H1 (cell line): ENCODE data around the gene NCAPD3. TPM values are rescaled to one million over a fixed set of nuclear protein-coding genes. Genes with fewer than 3 reads are reported as not detected.

ENCODE experiments used
- CTCF ChIA-PET: fragments of 300-600 bp; sonication (Branson Sonifier 250); formaldehyde crosslinking; loops from one replicate; lab custom pipeline; 2021; ENCODE audit not compliant: partially characterized antibody; lab: Charles Lee
- POLR2A ChIA-PET: fragments of 300-600 bp; sonication (Branson Sonifier 250); formaldehyde crosslinking; loops from one replicate; lab custom pipeline; 2021; ENCODE audit warnings: inconsistent platforms; ENCODE audit not compliant: partially characterized antibody; lab: Charles Lee
- DNase-seq, 2 experiments: peaks; one replicate each; pipeline versions ENCODE4 v3.0.0 to v3.0.0-alpha.2; 2010 to 2022; ENCODE audit warnings: low spot score in 2 of 2, low read depth in 1 of 2, mixed read lengths in 1 of 2
- FAIRE-seq: peaks from 2 replicates; lab custom pipeline; 2011; peaks lifted over from hg19 to GRCh38; lab: Jason Lieb, UNC
- H2AFZ ChIP-seq: 2 replicates; pipeline ENCODE4 v1.8.1; 2012; ENCODE audit warnings: low read length, inconsistent platforms
- H2AK5ac ChIP-seq: 2 replicates; pipeline ENCODE4 v1.6.1; 2013; ENCODE audit warnings: low read depth, low read length
- H2BK120ac ChIP-seq: replicated peaks from 2 replicates; pipeline ENCODE3; 2013; ENCODE audit warnings: low read depth, low read length, inconsistent platforms
- H2BK12ac ChIP-seq: 2 replicates; pipeline ENCODE4 v1.6.1; 2013; ENCODE audit warnings: low read depth, low read length
- H2BK15ac ChIP-seq: 2 replicates; pipeline ENCODE4 v1.6.1; 2013; ENCODE audit warnings: low read length
- H2BK20ac ChIP-seq: 2 replicates; pipeline ENCODE4 v1.6.1; 2013; ENCODE audit warnings: low read length
- H2BK5ac ChIP-seq: 2 replicates; pipeline ENCODE4 v1.6.1; 2013; ENCODE audit warnings: low read depth, low read length
- H3K14ac ChIP-seq: 2 replicates; pipeline ENCODE4 v1.6.1; 2013; ENCODE audit warnings: inconsistent platforms; ENCODE audit not compliant: insufficient read length
- H3K18ac ChIP-seq: 2 replicates; pipeline ENCODE4 v1.6.1; 2013; ENCODE audit warnings: low read length; ENCODE audit errors: extremely low read depth
- H3K23ac ChIP-seq: 2 replicates; pipeline ENCODE4 v1.6.1; 2013; ENCODE audit warnings: inconsistent platforms; ENCODE audit not compliant: insufficient read length
- H3K23me2 ChIP-seq: 2 replicates; pipeline ENCODE4 v1.6.1; 2013; ENCODE audit warnings: low read depth, low read length
- H3K27ac ChIP-seq: 2 replicates; pipeline ENCODE4 v1.6.1; 2011; ENCODE audit warnings: low read depth, low read length, inconsistent platforms
- H3K27me3 ChIP-seq, 4 experiments: replicated peaks in 1 of 4; 1 replicate in 1 of 4; 2 replicates in 3 of 4; pipeline versions ENCODE4 v1.6.1 to v1.8.1; 2011 to 2013; ENCODE audit warnings: low read length in 3 of 4, mild to moderate bottlenecking in 3 of 4, inconsistent platforms in 2 of 4, mixed read lengths in 2 of 4, moderate library complexity in 1 of 4; ENCODE audit not compliant: control insufficient read depth in 3 of 4, insufficient read depth in 3 of 4; ENCODE audit errors: extremely low read depth in 1 of 4
- H3K36me3 ChIP-seq, 4 experiments: 2 replicates each; pipeline versions ENCODE4 v1.6.1 to v1.8.1; 2011 to 2013; ENCODE audit warnings: mild to moderate bottlenecking in 4 of 4, low read length in 3 of 4, moderate library complexity in 2 of 4, control low read depth in 1 of 4, inconsistent platforms in 1 of 4; ENCODE audit not compliant: insufficient read depth in 4 of 4, control insufficient read depth in 2 of 4
- H3K4ac ChIP-seq: replicated peaks from 2 replicates; pipeline ENCODE3; 2013; ENCODE audit warnings: low read length, low read depth, mixed read lengths, inconsistent platforms; ENCODE audit not compliant: insufficient read length
- H3K4me1 ChIP-seq, 4 experiments: replicated peaks in 1 of 4; 1 replicate in 1 of 4; 2 replicates in 3 of 4; pipeline versions ENCODE4 v1.6.1 to v1.8.1; 2011 to 2013; ENCODE audit warnings: low read length in 3 of 4, inconsistent platforms in 2 of 4, mixed read lengths in 1 of 4; ENCODE audit not compliant: insufficient read depth in 4 of 4, control insufficient read depth in 3 of 4
- H3K4me2 ChIP-seq, 2 experiments: 2 replicates each; pipeline versions ENCODE4 v1.6.1 to v1.8.1; 2011 to 2013; ENCODE audit warnings: low read depth in 2 of 2, low read length in 2 of 2, control low read depth in 1 of 2, inconsistent platforms in 1 of 2, mild to moderate bottlenecking in 1 of 2; ENCODE audit not compliant: insufficient read depth in 1 of 2
- H3K4me3 ChIP-seq, 4 experiments: fragments of 200-600, 300-600 bp in 1 of 4; sonication (generic), shearing (Covaris generic), sonication (Bioruptor Twin) in 1 of 4; 2 replicates each; pipeline versions ENCODE4 v1.5.1 to v1.8.1; 2011 to 2016; ENCODE audit warnings: low read length in 4 of 4, low read depth in 3 of 4, control low read depth in 2 of 4, inconsistent platforms in 2 of 4, mild to moderate bottlenecking in 2 of 4, mixed read lengths in 1 of 4, moderate library complexity in 1 of 4; ENCODE audit not compliant: insufficient read depth in 2 of 4; ENCODE audit errors: extremely low read depth in 1 of 4
- H3K56ac ChIP-seq: replicated peaks from 2 replicates; pipeline ENCODE3; 2013; ENCODE audit warnings: low read depth, mild to moderate bottlenecking, mixed read lengths, low read length, inconsistent platforms; ENCODE audit not compliant: insufficient read length
- H3K79me1 ChIP-seq: 2 replicates; pipeline ENCODE4 v1.6.1; 2013; ENCODE audit warnings: low read depth, low read length, control low read depth
- H3K79me2 ChIP-seq, 2 experiments: 2 replicates each; pipeline versions ENCODE4 v1.6.1 to v1.8.1; 2012 to 2013; ENCODE audit warnings: low read length in 2 of 2, mild to moderate bottlenecking in 2 of 2, inconsistent platforms in 1 of 2; ENCODE audit not compliant: insufficient read depth in 2 of 2, control insufficient read depth in 1 of 2
- H3K9ac ChIP-seq, 4 experiments: replicated peaks in 1 of 4; 1 replicate in 1 of 4; 2 replicates in 3 of 4; pipeline versions ENCODE4 v1.6.1 to v1.8.1; 2011 to 2013; ENCODE audit warnings: low read depth in 3 of 4, low read length in 3 of 4, control low read depth in 2 of 4, mild to moderate bottlenecking in 2 of 4, moderate library complexity in 2 of 4, inconsistent platforms in 1 of 4; ENCODE audit errors: extremely low read depth in 1 of 4
- H3K9me3 ChIP-seq, 2 experiments: 2 replicates each; pipeline versions ENCODE4 v1.6.1 to v1.8.1; 2012 to 2013; ENCODE audit warnings: mild to moderate bottlenecking in 2 of 2, moderate library complexity in 2 of 2, control low read depth in 1 of 2, inconsistent platforms in 1 of 2, low read depth in 1 of 2, low read length in 1 of 2, mixed read lengths in 1 of 2; ENCODE audit not compliant: insufficient read depth in 2 of 2
- H4K20me1 ChIP-seq, 2 experiments: replicated peaks in 1 of 2; 2 replicates each; pipeline versions ENCODE3 to v1.8.1; 2011 to 2013; ENCODE audit warnings: inconsistent platforms in 2 of 2, low read length in 2 of 2, mild to moderate bottlenecking in 1 of 2; ENCODE audit not compliant: insufficient read depth in 2 of 2, control insufficient read depth in 1 of 2
- H4K5ac ChIP-seq: 2 replicates; pipeline ENCODE4 v1.6.1; 2013; ENCODE audit warnings: low read length, low read depth, mixed read lengths, inconsistent platforms; ENCODE audit not compliant: insufficient read length
- H4K8ac ChIP-seq: 2 replicates; pipeline ENCODE4 v1.8.0; 2013; ENCODE audit warnings: mild to moderate bottlenecking, moderate library complexity, low read length, inconsistent platforms; ENCODE audit not compliant: insufficient read depth; ENCODE audit errors: extremely low read depth
- H4K91ac ChIP-seq: replicated peaks from 2 replicates; pipeline ENCODE3; 2013; ENCODE audit warnings: low read length, mixed read lengths, inconsistent platforms; ENCODE audit not compliant: insufficient read length
- CEBPB ChIP-seq: IDR thresholded peaks from 2 replicates; pipeline ENCODE4 v1.6.1; 2012; ENCODE audit warnings: low read depth, low read length
- EP300 ChIP-seq, 2 experiments: IDR thresholded peaks; 1 replicate in 1 of 2; 2 replicates in 1 of 2; pipeline ENCODE4 v1.6.1; 2011 to 2012; ENCODE audit warnings: low read depth in 2 of 2, low read length in 2 of 2, mild to moderate bottlenecking in 2 of 2, borderline replicate concordance in 1 of 2, inconsistent platforms in 1 of 2, moderate library complexity in 1 of 2
- JUND ChIP-seq: IDR thresholded peaks from 2 replicates; pipeline ENCODE4 v1.6.1; 2011; ENCODE audit warnings: mild to moderate bottlenecking, improper control_type of control experiment, low read length
- MAFK ChIP-seq: IDR thresholded peaks from 2 replicates; pipeline ENCODE4 v1.6.1; 2012; ENCODE audit warnings: low read depth, mild to moderate bottlenecking, improper control_type of control experiment, low read length
- NANOG ChIP-seq: IDR thresholded peaks from 2 replicates; pipeline ENCODE4 v1.6.1; 2011; ENCODE audit warnings: low read length, low read depth, mild to moderate bottlenecking, inconsistent platforms; ENCODE audit not compliant: insufficient read depth, poor library complexity, severe bottlenecking
- NRF1 ChIP-seq: IDR thresholded peaks from 2 replicates; pipeline ENCODE4 v1.6.1; 2011; ENCODE audit warnings: mild to moderate bottlenecking, low read depth, low read length, improper control_type of control experiment
- RAD21 ChIP-seq, 2 experiments: IDR thresholded peaks in 1 of 2; conservative IDR thresholded peaks in 1 of 2; 2 replicates each; pipeline ENCODE4 v1.6.1; 2011; ENCODE audit warnings: low read depth in 2 of 2, low read length in 2 of 2, improper control_type of control experiment in 1 of 2, inconsistent platforms in 1 of 2, mild to moderate bottlenecking in 1 of 2, moderate library complexity in 1 of 2
- SIRT6 ChIP-seq: IDR thresholded peaks from one replicate; pipeline ENCODE4 v1.7.1; 2012; ENCODE audit warnings: low read length, inconsistent platforms
- SP2 ChIP-seq: IDR thresholded peaks from 2 replicates; pipeline ENCODE4 v1.6.1; 2012; ENCODE audit warnings: mild to moderate bottlenecking, low read length, inconsistent platforms
- SRF ChIP-seq: IDR thresholded peaks from 2 replicates; pipeline ENCODE4 v1.6.1; 2011; ENCODE audit warnings: mild to moderate bottlenecking, low read depth, low read length, moderate library complexity
- SUZ12 ChIP-seq: fragments of 200-600 bp; sonication (generic); IDR thresholded peaks from 2 replicates; pipeline ENCODE4 v1.6.1; 2012; ENCODE audit warnings: mild to moderate bottlenecking, inconsistent platforms, low read length, moderate library complexity, mixed read lengths
- WGBS, 2 experiments: shearing (Covaris generic) in 1 of 2; methylation state at CpG; one replicate each; pipeline versions ENCODE4 v1.1.6 to v1.1.7; 2013 to 2015; ENCODE audit warnings: low lambda C conversion rate in 2 of 2, mixed read lengths in 2 of 2, inconsistent platforms in 1 of 2, low coverage in 1 of 2, missing lambda C conversion rate in 1 of 2; ENCODE audit not compliant: insufficient replicate concordance in 2 of 2, insufficient coverage in 1 of 2, insufficient read length in 1 of 2; ENCODE audit errors: extremely low coverage in 1 of 2, missing lambda C conversion rate in 1 of 2; 5-methylcytosine and 5-hydroxymethylcytosine counted together
- polyA plus RNA-seq, 7 experiments: library from polyadenylated mRNA; depleted of rRNA in 3 of 7; stranded (reverse) in 5 of 7; unstranded in 2 of 7; fragments of >200 nt in 5 of 7; fragments of 200-250 nt in 2 of 7; gene quantifications; 1 replicate in 5 of 7; 2 replicates in 1 of 7; 4 replicates in 1 of 7; pipeline versions ENCODE4 v1.2.1 to v1.2.3, GENCODE V29; 2011 to 2013; ENCODE audit warnings: missing spikeins in 2 of 7, mixed read lengths in 2 of 7
- total RNA-seq: library from RNA; stranded (reverse); fragmentation: NEBNext Ultra II Directional; extraction: Animal tissue kit (Norgen Biotek cat#: 25700); gene quantifications from 2 replicates; pipeline ENCODE4 v1.2.1, GENCODE V29; 2021

The NCAPD3 gene
- total and polyA plus RNA-seq, 2 of the 8 experiments (the other 6 are each of a cell fraction or from before 2014, with no cell fraction given), result 26.5 to 55.2 TPM

- no peak overlapping the region for H2BK12ac ChIP-seq
- H2BK120ac ChIP-seq, result no peak overlapping the region
- no peaks in the 10 kb centered on the region for H3K27me3 ChIP-seq
- H3K4me2 ChIP-seq, result no peak overlapping the region
- no peak overlapping the region for H3K14ac ChIP-seq
- no peak overlapping the region for H4K91ac ChIP-seq
- no peak overlapping the region for H2BK15ac ChIP-seq
- FAIRE-seq (peak; percentile 90), DNase-seq (peak in 1 of 2 experiments; percentile 72)
- H3K23ac ChIP-seq, result no peak overlapping the region
- POLR2A ChIA-PET, result interaction anchor here (1.1 to 9.2 kb wide), 7 partner anchors 8 to 102 kb away, joined by 3 to 76 read pairs (median 3); partner anchors contain the start of genes ACAD8, GLB1L3 and THYN1
- H3K56ac ChIP-seq, result no peak overlapping the region
- no peak overlapping the region for H3K27ac ChIP-seq
- H3K9ac ChIP-seq, result no peak overlapping the region
- H4K5ac ChIP-seq, result no peak overlapping the region
- H2BK20ac ChIP-seq, result no peak overlapping the region
- no peak overlapping the region for H2BK5ac ChIP-seq
- H3K9me3 ChIP-seq, result no peaks in the 10 kb centered on the region
- CTCF ChIA-PET, result interaction anchor here (0.7 to 7.1 kb wide), 32 partner anchors 8 to 380 kb away, joined by 3 to 114 read pairs (median 4); partner anchors contain the start of genes ACAD8, GLB1L2, GLB1L3 and THYN1
- peaks cover 0 to 2% (median under 1%) of the 10 kb centered on the region in 4 experiments; a peak in 5 of 7 replicates for H3K4me1 ChIP-seq
- 0 out of 2 replicates have a peak, but pooled peaks cover 3% of the 10 kb centered on the region for H3K23me2 ChIP-seq
- H4K20me1 ChIP-seq, result peaks cover 2 to 4% of the 10 kb centered on the region in 2 experiments
- peaks cover 11% of the 10 kb centered on the region; the same call in 1 of the 2 replicates for H3K79me1 ChIP-seq
- no peak overlapping the region for H2AFZ ChIP-seq
- no peak overlapping the region for H3K18ac ChIP-seq
- H2AK5ac ChIP-seq, result no peak overlapping the region
- H3K4ac ChIP-seq, result no peak overlapping the region
- H3K4me3 ChIP-seq, result no peak overlapping the region
- H4K8ac ChIP-seq, result no peak overlapping the region
- H3K36me3 ChIP-seq, result peaks cover 11 to 55% (median 34%) of the 10 kb centered on the region in 4 experiments; a peak in 7 of 8 replicates
- 86% methylated on average over 14 of the region's 14 CpGs; no CpG with 5 or more reads in 1 of the 2 experiments for WGBS, 2 experiments
- peaks cover 0 to 15% of the 10 kb centered on the region in 2 experiments; a peak in 2 of 4 replicates for H3K79me2 ChIP-seq
- TF ChIP-seq MAFK (no peak), NANOG (no peak), EP300 (IDR thresholded peaks at IDR 0.05; ENCODE audit: borderline replicate concordance in 1 of 2, low read depth in 2 of 2, low read length in 2 of 2) (no peak), RAD21 (IDR thresholded peaks at IDR 0.05 in 1 of 2, conservative IDR thresholded peaks at IDR 0.05 in 1 of 2; ENCODE audit: low read depth in 2 of 2, low read length in 2 of 2) (peak; percentile 70 to 80), CEBPB (no peak), SP2 (no peak), JUND (no peak), SUZ12 (no peak), SIRT6 (no peak), NRF1 (no peak), SRF (no peak)
Measured at GRCh38 chr11:134261626-134262488, 38.1 kb upstream of the NCAPD3 start.
